ENCODE data around the gene UBXN2A.

Gene UBXN2A

DNA sequence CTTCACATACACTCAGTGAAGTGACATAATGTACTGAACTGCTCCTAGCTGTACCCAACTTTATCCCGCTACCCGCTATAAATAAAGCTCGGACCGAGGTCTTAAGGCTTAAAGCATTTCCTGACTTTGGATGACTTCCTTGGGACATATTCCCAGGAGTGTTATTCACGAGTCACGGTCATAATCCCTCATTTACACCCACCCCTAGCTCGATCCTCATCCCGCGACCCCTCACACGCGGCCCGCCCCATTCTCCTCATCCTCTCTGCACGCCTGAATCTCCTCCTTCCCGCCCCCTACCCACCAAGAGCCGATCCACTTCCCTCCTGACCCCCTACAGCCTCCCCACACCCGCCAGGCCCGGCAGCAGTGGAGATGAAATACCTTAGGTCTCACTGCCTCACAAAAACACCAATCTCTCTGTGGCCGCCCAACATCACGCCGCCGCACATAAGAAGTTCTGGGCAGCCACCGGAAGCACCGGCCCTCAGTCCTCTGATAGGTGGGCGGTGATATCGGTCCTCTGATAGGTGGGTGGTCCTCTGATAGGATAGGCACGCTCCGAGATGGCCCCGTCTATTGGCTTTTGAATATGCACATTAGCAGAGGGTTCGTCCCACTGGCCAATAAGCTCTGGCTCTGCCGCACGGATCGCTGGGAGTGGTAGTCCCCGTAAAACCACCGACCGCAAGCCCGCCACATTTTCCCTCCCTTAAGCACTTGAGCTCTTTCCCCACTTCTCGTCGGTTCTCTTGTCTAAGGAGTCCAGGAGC is 106.9 kb downstream of the UBXN2A start, which contains the start of gene WDCP:
Gene WDCP, minus strand, starts transcription at position 462 of the 773 bp plus-strand sequence. CDS start 7,897 bp downstream, outside the sequence.
- DNase-seq: peak; percentile 86 to 98 (median 91)

DNA sequence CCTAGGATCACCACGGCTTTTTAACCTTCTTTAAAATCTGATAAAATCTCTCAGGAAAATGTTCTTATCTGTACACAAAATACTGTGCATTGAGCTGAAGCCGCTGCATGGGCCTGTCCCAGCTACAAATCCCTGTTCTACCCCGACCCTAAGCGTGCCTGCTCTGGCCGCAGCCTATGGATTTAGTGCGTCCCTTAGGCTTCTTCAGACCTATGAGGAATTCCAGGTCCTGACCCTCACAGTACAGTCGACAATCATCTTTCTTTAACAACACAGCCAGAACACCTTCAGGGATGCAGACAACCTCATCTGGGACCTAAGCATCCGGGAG is 107.4 kb downstream of the UBXN2A start:
- DNase-seq: no peak

DNA sequence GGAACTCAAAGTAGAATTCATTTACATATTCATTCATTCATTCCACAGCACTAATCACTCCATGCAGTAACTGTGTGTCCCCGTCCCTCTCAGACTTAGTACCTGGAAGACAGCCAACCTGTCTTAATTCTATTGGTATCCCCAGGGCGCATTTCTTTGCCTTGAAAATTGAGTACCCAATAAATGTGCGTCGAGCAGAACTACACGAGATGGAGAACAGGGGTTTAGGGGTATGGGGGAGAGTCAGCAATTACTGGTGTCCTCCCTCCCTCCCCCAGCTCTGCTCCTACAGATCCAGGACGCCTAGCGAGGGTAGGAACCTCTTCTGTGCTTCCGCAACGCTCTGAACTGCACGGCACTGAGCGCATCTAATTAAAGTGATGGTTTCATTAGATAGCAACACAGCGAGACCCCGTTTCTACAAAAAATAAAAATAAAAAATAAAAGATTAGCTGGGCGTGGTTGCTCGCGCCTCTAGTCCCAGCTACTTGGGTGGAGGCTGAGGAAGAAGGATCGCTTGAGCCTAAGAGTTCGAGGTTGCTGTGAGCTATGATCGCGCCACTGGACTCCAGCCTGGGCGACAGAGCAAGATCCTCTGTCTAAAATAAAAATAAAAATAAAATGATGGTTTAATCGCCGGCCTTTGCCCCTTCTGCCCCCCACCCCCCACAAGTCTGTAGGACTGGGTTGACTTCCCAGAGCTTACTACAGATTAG is 108.7 kb downstream of the UBXN2A start:
- no peak for DNase-seq

DNA sequence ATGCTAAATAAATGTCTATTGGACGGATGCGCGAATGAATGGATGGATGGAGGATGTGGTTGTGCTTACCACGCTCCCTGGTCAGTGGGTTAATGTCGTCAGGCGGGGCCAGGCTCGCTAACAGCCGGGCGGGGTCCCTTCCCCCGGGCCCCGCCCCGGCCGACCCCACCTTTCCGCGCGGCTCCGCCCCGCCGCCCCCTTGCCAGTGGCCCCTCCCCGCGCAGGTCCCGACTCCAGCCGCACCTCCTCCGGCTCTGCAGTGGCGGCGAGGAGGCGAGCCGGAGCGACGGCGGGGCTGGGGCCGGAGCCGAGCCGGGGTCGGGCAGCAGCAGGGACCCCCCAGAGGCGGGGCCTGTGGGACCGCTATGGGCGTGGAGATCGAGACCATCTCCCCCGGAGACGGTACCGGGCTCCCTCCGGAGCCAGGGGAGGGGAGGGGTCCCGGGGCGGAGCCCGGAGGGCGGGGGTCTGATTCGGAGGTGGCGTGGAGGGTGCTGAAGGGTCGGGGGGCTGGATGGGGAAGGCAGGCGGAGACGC is 109.3 kb downstream of the UBXN2A start, which contains the start of gene FKBP1B:
Gene FKBP1B, plus strand, starts transcription at position 257 of the 537 bp plus-strand sequence. Its CDS starts 109 bp downstream, at position 366.
- peak; percentile 33 to 54 (median 39) for DNase-seq

DNA sequence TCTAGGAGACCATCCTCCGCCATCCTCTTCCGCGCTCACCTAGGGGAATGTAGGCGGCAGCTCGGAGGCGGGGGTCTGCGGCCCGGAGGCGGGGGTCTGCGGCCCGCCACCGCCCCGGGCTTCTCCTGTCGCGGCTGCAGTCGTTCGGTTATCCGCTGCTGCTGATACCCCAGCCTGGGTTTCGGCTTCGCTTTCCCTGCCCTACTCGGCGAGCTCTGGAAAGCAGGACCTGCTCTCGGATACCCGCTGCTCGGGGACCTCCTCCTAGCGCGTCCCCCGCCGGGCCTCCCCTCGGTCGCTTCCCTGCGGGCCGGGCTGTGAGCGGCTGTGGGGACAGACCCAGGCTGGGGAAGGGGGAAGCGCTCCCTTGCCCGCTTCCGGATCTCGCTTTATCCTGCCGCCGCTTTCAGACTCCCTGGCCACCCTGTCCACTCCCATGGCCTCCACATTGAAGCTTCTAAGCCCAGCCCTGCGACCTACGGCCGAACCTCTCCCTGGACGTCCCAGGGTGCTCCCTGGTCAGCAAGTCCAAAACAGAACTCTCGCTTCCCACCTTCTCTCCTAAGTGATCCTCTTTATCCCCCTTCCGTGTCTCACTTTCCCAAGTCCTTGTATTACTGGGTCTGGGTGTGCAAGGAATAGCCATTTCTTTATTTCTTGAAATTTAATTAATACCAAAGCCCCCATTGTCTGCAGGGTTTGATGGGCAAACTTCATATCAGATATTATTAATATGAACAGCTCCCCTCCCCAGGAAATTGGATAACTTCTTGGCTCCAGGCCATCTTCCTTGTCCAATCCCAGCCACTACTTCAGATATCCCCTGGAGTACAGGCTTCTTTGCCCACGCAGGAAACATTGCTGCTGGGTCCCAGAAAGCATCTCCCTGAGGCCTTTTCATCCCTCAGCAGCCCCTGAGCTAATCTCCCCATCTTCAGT is 110.0 kb downstream of the UBXN2A start:
- DNase-seq: peak in 1 of 5 donors; percentile 12

DNA sequence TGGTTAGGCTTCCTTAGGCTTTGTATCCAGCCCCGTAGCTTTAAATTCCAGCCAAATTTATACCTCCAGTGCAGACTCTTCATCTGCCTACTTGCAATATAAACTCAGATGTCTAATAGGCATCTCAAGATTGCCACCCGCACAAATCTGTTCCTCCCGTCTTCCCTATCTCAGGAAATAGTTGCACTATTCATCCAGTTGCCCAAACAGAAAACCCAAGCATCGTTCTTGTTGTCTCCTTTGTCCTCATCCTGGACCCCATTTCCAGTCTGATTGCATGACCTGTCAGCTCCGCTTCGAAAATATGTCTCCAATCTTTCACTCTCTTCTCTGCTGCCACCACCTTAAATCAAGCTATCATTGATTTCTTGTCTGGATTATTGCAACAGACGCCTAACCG is 111.6 kb downstream of the UBXN2A start:
- DNase-seq: no peak

DNA sequence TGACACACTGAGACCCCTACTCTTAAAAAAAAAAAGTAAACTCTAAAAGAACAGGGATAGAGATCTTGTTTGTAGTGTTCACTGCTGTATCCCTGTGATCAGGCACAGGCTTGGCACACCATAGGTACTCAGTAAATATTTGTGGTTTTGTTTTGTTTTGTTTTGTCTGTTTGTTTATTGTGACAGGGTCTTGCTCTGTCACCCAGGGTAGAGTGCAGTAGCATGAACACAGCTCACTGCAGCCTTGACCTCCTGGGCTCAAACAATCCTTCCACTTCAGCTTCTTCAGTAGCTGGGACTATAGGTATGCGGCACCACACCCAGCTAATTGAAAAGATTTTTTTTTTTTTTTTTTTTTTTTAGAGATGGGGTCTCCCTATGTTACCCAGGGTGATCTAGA is 112.7 kb downstream of the UBXN2A start:
- no peak for DNase-seq

Measured in T-helper 1 cell (primary cell).